GM19463 (cell line): ENCODE data around the gene PTPN18.
"Not testable (repeated sequence)": the region's sequence is repeated elsewhere in the genome, so short reads cannot be mapped to it uniquely, and the experiment has no call there.

Experiments
- ATAC-seq: cut with Tn5 transposase; IDR thresholded peaks from one replicate; pipeline ENCODE4 v1.9.1; 2021; ENCODE audit warnings: mild to moderate bottlenecking, moderate library complexity; ENCODE audit not compliant: unreplicated experiment

The PTPN18 gene

GRCh38 chr2:130380096-130380934 lies 24.5 kb downstream of the PTPN18 start:
- ATAC-seq = no peak

- no peak for ATAC-seq
Observed at GRCh38 chr2:130381145-130381544, 25.3 kb downstream of the PTPN18 start.

- no peak for ATAC-seq
Observed at GRCh38 chr2:130381619-130382018, 25.8 kb downstream of the PTPN18 start.

- ATAC-seq = no peak
Observed at GRCh38 chr2:130382313-130382917, 26.6 kb downstream of the PTPN18 start.

- peak; percentile 66 for ATAC-seq
Observed at GRCh38 chr2:130385709-130386108, 29.9 kb downstream of the PTPN18 start.

- no peak for ATAC-seq
Observed at GRCh38 chr2:130387071-130387400, 31.2 kb downstream of the PTPN18 start.

- no peak for ATAC-seq
Observed at GRCh38 chr2:130387804-130388203, 31.9 kb downstream of the PTPN18 start.

- ATAC-seq = no peak
Observed at GRCh38 chr2:130388221-130388907, 32.5 kb downstream of the PTPN18 start.

- no peak for ATAC-seq
Observed at GRCh38 chr2:130389358-130389757, 33.5 kb downstream of the PTPN18 start.

- ATAC-seq = no peak
Observed at GRCh38 chr2:130389783-130390182, 33.9 kb downstream of the PTPN18 start.

- peak; percentile 22 for ATAC-seq
Observed at GRCh38 chr2:130390460-130391057, 34.7 kb downstream of the PTPN18 start.

GRCh38 chr2:130391058-130391871 lies 35.4 kb downstream of the PTPN18 start:
- peak; percentile 87 for ATAC-seq

GRCh38 chr2:130391872-130392670 lies 36.2 kb downstream of the PTPN18 start:
- ATAC-seq = no peak

- no peak for ATAC-seq
Observed at GRCh38 chr2:130393318-130393910, 37.6 kb downstream of the PTPN18 start.

- ATAC-seq = not testable (repeated sequence)
Observed at GRCh38 chr2:130406280-130406679, 50.4 kb downstream of the PTPN18 start.

GRCh38 chr2:130416693-130417092 lies 60.8 kb downstream of the PTPN18 start:
- ATAC-seq = not testable (repeated sequence)

- not testable (repeated sequence) for ATAC-seq
Observed at GRCh38 chr2:130418845-130419244, 63.0 kb downstream of the PTPN18 start.
